ENCODE results near the gene PTGES3L.
A peak's percentile ranks its signal among the peaks of the same experiment; 100 is the strongest.
"Not testable (repeated sequence)": the region's sequence is repeated elsewhere in the genome, so short reads cannot be mapped to it uniquely, and the experiment has no call there.

PTGES3L gene

GRCh38 chr17:42975701-42976100 lies 4.2 kb downstream of the PTGES3L start:
- not testable (repeated sequence) for DNase-seq

GRCh38 chr17:42975265-42975664 lies 4.6 kb downstream of the PTGES3L start:
- no peak for DNase-seq

- not testable (repeated sequence) for DNase-seq
These were observed 6.6 kb downstream of the PTGES3L start for GRCh38 chr17:42973323-42973722.

DNA sequence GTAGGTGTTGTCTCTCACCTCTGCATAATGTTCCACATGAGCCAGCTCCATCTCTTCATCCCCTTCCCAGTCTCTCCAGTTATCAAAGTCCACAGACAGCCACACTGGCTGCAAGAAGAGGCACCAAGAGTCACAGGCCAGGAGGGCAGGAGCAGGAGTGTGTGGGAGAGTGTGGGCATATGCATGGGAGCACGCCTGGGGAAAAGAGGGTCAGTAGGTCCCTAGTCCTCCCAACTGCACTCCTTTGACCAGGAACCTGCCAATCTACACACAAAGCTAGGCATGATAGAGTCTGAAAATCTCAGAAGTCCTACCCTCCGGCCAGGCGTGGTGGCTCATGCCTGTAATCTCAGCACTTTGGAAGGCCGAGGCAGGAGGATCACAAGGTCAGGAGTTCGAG lies 8.3 kb downstream of the PTGES3L start:
- DNase-seq, result no peak

GRCh38 chr17:42969001-42969581 lies 10.8 kb downstream of the PTGES3L start:
- no peak for DNase-seq

DNA sequence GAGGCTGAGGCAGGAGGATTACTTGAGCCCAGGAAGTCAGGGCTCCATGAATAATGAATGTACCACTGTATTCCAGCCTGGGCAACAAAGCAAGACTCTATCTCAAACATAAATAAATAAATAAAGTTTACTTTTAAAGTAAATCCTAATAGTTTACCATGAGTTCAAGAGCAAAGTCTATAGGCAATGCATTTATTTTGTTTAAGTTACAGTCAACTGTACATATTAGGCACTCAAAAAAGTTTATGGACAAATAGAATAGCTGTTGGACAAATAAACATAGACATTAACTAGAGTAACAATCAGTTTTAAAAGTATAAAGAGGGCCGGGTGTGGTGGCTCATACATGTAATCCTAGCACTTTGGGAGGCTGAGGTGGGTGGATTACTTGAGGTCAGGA lies 12.0 kb downstream of the PTGES3L start:
- DNase-seq, result no peak

DNA sequence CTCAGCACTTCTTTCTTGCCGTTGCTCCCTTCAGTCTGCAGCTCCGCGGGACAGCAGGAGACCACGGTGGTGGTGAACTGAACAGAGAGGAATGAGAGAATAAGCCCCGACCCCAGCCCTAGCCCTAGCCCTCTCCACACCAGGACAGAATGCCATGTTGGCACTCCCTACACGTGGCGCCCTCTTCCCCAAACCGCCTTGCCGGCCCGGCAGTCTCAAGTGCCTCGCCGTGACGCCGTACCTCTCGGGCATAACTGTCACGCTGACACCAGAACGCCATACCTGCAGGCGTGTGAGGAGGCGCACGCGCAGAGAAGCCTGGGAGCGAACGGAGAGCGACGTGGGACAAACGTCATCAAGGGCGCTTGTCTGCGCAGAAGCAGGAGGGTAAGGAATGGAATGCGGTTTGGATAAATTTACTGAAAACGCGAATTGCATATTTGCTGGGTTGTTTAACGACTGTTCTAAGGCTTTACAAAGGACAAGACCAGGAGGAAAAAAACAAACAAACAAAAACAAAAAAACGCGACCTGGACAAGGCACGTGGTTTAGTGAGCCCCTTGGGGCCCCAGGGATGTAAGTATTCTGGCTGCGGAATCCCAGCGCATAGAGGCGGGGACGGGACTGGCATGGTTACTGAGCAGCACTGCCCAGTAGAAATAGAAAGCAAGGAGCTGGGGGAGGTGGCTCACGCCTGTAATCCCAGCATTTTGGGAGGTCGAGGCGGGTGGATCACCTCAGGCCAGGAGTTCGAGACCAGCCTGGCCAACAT lies 15.5 kb downstream of the PTGES3L start, which contains the start of gene AARSD1:
Gene AARSD1 (minus strand): TSS at position 294 of the 772 bp plus-strand sequence. CDS start 14 bp downstream, at position 280.
- DNase-seq, result peak; percentile 93

- no peak for DNase-seq
These were observed 26.2 kb downstream of the PTGES3L start for GRCh38 chr17:42953669-42954068.

DNA sequence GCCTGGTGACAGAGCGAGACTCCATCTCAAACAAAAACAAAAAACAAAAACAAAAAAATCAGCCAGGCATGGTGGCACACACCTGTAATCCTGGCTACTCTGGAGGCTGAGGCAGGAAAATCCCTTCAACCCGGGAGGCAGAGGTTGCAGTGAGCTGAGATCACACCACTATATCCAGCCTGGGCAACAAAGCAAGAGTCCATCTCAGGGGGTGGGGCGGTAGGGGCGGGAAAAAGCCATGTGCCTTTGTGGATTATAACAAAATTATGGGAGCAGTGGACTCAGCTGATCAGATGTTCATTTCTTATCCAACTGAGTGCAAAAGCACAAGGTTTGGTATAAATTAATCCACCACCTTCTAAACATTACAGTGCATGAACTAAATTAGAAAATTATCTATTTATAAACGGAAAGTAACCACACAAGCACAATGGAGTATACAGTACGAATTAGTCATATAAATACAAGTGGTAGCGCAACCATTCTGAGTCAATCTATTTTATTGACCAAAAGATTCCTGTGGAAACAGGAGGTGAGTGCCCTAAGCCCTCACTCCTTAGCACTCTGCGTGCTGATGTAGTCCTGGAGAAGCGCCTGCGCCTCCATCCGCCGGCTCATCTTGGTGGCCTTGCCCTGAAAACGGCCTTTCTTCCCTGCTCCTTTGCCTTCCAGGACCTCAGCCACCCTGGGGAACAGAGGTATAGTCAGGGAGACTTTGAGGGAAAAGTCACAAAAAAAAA lies 29.7 kb downstream of the PTGES3L start:
- no peak for DNase-seq

- DNase-seq, result no peak
These were observed 33.1 kb downstream of the PTGES3L start for GRCh38 chr17:42946812-42947211.

DNA sequence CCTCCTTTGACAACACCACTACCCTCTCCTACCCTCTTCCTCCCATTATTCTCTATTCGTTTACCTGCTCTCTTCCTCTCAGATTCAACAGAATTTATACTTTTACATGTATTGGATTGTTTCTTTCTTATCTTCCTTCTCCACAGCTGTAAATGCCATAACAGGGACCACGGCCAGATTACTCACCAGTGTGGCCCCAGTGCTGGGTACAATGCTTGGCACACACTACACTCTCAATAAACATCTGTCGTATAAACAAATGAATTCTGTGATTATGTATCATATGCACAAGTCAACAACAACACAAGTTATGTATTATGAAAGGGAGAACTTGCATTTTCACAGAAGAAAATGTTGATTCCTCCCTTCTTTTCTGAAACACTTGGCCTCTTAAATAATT lies 35.7 kb downstream of the PTGES3L start:
- no peak for DNase-seq

DNA sequence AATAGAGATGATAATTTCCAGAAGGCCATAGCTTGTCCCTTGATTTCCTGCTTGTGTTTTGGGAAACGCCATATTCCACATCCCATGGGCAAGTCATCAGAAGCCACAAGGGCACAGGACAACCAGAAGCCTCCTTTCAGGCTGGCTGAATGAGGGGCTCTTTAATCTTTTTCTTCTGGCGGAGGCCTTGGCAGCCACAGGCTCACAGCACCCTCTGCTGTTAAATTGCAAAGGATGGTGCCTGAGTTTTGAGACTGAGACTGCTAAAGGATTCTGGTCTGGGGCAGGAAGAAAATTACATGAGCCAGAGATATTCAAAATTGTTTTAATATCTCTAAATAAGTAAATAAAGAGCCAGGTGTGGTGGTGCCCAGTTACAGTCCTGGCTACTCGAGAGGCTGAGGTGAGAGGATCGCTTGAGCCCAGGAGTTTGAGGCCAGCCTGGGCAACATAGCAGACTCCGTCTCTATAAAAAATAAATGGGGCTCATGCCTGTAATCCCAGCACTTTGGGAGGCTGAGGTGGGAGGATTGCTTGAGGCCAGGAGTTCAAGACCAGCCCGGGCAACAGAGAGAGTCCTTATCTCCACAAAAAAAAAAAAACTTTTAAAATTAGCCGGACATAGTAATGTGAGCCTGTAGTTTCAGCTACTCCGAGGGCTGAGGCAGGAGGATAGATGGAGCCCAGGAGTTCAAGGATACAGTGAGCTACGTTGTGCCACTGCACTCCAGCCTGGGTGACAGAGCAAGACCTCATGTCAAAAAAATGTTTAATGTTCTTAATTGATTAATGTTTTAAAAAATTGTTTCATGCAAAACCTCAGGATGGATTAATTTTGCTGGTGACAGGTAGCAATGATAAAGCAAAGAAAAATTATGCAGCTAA lies 41.9 kb downstream of the PTGES3L start:
- peak; percentile 75 for DNase-seq

DNA sequence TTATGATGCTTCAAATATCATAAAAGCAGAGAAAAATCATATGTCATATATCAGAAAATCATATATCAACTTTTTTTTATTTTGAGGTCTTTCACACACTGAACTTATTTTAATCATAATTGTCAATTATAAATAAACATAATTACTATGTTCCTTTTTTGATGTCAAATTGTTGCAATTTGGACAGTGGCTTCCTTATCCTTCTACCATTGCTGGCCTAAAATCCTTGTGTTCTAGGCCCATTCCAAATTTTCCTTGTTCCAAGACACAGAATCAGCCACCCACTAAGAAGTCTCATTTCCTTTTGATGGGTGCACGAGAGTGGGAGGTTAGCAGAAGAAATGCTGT lies 50.4 kb downstream of the PTGES3L start:
- DNase-seq, result no peak

DNA sequence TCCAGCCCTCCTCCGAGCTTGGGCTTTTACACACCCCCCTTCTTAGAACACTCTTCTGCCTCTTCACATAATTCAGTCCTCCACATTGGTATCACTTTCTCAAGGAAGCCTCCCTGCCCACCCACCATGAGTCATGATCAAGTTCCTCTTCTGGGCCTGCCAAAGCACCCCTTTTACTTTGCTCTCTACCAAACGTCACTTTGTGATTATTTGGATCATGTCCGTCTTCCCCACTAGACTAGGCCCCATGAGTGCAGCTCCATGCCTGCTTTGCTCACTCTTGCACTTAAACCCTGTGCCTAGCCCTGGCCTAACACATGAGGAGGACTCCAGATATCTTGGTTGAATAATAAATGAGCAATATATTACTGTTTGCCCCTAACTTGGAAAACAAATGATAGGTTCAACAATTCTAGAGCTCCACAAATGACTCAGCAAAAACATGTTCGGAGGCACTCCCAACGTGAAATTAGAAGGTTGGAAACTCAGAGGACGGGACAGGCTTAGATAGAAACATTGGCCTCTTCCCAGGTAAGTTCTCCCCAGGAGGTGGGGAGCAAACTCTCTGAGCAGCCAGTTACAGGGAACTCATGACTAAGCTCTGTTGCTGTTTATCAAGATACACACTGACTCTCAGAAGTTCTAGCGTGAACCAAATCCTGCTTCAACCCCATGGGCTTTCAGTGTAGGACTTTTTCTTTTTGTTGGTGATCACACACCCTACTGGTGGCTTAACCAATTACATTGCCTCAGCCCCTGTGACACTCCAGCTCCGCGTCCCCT lies 51.0 kb downstream of the PTGES3L start:
- peak; percentile 61 for DNase-seq

- DNase-seq, result no peak
These were observed 55.0 kb downstream of the PTGES3L start for GRCh38 chr17:42924891-42925290.

DNA sequence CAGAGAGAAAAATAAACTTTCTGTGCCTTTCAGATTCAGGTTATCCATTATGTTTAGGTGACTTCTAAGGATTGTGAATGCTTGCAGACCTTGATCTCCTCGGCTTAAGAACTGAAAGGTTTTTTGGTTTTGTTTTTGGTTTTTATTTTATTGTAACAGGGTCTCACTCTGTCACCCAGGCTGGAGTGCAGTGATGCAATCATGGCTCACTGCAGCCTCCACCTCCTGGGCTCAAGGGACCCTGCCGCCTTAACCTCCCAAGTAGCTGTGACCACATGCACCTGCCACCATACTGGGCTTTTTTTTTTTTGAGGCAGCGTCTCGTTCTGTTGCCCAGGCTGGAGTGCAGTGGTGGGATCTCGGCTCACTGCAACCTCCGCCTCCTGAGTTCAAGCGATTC lies 56.4 kb downstream of the PTGES3L start:
- DNase-seq, result not testable (repeated sequence)

GRCh38 chr17:42922294-42922693 lies 57.6 kb downstream of the PTGES3L start:
- DNase-seq, result no peak

GRCh38 chr17:42920922-42921321 lies 59.0 kb downstream of the PTGES3L start:
- peak; percentile 17 for DNase-seq

DNA sequence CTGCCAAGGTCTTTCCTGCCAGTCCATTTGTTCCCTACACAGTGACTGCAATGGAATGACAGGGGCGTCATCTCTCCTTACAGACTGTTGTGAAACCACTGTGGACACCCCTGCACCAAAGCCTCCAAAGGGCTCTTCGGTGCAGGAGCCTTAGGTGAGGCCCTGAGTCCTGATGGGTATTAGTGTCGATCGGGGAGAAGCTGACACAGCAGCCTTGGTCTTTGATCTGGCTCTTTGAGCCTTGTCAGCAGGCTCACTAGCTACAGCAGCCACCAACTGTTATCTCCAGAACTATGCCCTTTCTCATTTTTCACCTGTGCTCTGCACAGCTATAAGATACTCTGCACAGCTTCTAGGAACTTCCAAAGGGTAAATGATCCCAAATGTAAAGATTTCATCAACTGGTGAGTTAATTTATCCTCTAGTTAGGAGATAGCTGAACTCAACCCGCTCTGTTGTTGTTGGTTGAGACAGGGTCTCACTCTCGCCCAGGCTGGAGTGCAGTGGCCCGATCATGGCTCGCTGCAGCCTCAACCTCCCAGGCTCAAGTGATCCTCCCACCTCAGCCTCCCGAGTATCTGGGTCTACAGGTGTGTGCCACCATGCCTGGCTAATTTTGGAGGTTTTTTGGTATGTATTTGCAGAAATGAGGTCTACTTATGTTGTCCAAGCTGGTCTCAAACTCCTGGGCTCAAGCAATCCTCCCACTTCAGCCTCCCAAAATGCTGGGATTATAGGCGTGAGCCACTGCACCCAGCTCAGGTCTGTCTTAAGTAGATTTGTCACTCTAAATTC lies 59.6 kb downstream of the PTGES3L start:
- DNase-seq, result peak; percentile 39

DNA sequence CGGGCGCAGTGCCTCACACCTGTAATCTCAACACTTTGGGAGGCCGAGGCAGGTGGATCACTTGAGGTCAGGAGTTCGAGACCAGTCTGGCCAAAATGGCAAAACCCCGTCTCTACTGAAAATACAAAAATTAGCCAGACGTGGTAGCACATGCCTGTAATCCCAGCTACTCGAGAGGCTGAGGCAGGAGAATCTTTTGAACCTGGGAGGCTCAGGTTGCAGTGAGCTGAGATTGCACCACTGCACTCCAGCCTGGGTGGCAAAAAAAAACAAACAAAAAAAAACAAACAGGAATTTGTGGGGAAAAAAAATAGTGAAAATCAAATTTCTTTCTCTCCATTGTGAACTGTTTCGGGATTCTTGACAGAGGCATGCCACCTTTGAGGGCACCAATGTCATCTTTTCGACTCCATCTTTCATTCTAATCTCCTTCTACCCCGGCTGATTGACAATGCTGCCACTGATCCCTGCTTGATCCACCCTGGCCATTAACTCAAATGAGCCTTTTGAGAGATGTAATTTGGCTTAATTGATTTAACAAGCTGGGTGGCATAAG lies 60.3 kb downstream of the PTGES3L start:
- DNase-seq, result not testable (repeated sequence)

All from NCI-H1436 (cell line).